Stimulated activated CD4-positive, alpha-beta T cell treated with anti-CD3 and anti-CD28 coated beads, TNF-alpha, amount 100 ng/mL, for 24 hours (primary cell): ENCODE measurements around the gene IL22RA2.

ENCODE experiments used
- DNase-seq, 3 experiments: peaks; one replicate each; pipeline ENCODE4 v3.0.0-alpha.2; 2020; ENCODE audit warnings: low read depth in 3 of 3

The IL22RA2 gene

DNA sequence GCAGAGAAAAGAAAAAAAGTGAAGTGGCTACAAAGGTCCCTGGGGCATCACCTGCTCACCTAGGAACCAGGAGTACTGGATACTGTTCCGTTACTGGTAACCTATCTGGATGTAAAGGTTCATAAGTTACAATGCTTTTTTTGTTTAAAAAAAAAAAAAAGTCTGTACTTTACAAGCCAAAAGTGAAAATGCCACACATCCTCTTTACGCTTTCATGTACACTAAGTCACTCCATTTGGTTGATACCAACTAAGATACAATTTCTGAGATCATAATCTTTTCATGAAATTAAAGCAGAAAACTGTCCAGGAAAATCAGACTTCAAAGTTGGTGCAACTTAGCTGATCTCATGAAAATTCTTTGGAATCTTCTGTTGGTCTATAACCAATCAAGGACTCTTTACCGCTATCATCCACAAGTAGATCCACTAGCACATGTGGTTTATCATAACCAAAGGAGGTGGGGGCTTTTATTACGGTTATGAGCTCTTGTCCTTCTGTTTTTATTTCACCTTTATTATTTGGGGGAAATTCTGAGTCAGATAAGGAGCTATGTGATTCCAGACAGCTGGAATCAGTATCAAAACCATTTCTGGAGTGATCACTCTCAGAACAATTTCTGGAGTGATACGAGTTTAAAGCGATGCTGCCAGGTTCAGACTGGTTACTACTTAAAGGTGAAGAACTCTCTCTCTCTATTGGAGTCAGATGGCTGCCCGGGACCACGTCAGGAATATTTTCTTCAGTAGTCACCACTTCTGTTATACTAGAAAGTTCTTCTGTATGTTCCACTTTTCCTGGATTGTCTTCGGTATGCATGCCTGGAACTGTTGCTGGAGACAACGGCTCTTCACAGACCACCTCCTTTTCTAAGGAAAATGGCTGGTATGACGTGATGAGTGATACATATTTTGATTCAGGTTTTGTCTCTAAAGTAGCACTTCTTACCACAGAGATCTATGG lies 24.5 kb upstream of the IL22RA2 start:
- no peak for DNase-seq

DNA sequence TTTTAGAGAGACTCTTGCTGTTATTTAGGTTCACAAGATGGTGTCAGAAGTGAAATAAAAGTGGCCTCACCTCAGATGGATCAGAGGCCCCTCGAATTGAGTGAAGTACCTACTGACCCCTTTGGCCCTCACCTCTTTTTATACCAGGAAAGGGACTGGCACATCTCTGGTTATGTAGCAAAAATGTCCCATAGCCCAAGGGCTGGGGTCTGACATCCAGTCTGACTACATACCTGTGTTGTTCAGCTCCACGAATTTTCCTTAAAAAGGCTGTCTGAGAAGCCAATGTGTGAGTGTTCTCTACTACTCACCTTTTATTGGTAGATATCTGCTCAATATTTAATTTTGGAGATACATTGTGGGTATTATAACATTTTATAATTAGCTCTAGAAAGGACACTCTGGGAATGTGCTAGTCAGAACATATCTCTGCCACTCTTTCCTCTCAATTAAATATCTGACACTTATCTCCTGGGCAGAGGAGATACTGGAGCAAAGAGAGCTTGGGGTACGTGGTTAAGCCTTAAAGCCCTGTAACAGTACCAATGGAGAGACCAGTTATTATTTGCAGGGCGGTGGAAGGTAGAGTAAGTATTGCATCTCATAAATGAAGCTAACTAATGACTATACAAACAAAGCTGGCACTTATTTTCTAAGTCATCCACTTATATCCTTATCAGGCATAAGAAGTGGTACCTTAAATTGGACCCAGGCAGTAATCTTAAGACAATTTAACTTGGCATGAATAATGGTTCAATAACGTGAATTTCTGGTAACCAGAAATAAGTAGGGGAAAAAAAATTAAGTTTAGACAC lies 20.0 kb upstream of the IL22RA2 start:
- DNase-seq, result no peak

GRCh38 chr6:137192821-137193220 lies 19.4 kb upstream of the IL22RA2 start:
- DNase-seq, result no peak

DNA sequence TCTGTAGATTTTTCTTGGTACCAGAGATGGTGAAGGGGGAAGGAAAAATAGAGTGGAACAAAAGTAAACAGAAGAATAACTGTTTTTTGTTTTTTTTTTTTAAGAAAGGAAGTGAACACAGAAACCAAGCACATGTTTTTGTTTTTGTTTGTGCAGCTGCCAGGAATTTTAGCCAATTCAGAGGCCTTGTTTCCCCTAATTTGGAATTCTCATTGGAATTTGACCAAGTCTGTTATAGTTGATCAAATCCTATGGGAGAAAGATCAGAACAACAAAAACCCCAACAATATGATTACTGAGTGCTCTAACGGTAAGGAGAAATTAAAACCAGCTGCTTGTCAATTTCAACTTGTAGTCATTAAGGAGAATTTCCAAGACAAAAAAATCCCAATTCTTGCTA lies 18.2 kb upstream of the IL22RA2 start:
- no peak for DNase-seq

DNA sequence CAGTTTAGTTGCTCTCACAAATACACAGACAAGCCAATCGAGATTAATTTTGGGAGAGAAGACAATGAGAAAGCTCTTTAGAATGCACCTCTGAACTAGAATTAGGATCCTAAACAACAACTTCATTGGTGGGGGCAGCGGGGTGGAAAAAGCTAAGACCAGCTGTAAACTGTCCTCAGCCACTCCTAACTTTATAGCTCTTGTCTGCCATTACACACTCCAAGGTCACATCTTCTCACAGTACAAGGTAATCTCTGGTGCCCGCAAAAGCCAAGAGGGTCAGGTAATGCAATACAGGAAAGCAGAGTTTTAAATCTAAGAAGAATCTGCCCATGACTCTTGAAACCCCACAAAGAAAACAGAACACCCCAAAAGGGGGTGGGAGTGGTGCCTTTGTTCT lies 17.8 kb upstream of the IL22RA2 start:
- no peak for DNase-seq

- no peak for DNase-seq
Measured at GRCh38 chr6:137190583-137191094, 17.2 kb upstream of the IL22RA2 start.

DNA sequence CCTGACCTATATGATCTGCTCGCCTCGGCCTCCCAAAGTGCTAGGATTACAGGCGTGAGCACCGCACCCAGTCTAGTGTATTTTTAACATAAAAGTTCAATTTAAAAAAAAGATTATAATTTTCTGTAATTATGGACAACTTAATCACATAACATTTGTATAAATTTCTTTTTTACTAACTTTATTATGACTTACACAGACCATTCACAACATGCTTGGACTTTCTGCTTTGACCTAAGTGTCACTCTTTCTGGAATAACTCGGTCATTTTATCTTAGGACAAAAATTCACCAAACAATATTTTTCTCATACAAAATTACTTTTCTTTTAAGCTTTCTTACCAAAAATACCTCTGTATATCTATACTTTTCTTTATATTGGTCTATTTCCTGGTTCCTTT lies 15.4 kb upstream of the IL22RA2 start:
- DNase-seq, result no peak

DNA sequence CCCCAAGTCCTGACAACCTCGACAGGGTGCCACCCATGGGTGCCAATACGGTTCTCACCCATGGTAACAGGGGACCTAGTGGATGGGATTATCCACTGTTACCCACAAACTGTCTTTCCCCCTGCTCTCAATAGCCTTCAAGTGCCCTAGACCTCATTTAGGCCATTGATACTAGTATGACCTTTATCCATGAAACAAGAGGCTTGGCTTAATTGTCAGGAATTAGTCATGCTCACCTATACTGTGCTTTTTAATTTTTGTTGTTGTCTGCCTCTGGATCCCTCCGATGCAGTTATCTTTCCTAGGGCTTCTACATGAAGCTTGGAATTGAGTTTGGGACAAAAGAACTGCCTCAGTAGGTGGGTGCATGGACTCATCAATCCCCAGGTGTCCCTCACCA lies 11.8 kb upstream of the IL22RA2 start:
- no peak for DNase-seq

DNA sequence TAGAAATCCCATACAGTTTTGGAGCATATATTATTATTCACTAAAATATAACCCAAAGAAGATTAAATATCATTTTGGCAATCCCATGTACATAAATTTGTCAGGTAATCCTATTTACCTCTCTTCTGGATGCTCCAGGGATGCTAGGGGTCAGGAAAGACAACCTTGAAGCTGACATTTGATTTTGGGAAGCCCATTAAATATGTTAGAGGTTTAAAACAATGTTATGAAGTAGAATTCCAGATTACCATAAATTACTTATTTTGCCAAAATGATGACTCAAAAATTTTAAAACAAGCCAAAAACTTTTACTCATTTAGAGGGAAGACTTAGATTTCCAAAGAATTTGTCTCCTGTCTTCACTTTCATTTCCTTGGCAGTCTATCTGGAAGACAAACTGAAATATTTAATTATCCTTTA lies 9.2 kb upstream of the IL22RA2 start:
- no peak for DNase-seq

DNA sequence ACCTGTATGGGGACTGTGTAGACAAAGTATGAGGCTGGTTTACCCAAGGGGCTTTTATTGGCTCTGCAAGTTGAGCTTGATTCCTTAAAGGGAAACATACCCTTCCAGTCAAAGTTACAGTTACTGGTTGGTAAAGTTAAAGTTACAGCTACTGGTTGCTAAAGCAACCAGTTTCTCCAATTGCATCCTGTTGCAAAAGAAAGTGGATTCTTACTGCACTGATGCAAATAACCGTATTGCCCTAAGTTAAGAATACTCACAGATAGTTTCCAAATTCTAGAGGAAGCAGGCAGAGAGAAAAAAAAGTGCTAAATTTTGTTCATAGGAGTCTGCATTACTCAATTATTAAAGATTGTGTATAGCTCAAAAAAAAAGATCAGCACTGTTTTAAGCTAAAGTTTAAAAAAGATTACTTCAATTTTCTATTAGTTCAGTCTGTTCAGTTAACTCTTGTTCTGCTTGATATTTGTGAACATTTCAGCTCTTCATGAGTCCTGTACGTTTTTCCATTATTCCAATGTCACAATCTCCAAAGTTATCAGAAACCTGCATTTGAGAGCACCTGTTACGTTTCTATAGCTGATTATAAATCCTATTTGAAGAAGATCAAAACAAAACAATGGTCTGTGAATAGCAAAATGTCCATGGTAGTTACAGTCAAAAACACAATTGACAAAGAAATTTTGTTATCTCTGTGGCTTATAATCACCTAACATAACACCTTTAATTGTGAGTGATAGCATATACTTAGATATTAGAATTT lies 8.6 kb upstream of the IL22RA2 start:
- no peak for DNase-seq

DNA sequence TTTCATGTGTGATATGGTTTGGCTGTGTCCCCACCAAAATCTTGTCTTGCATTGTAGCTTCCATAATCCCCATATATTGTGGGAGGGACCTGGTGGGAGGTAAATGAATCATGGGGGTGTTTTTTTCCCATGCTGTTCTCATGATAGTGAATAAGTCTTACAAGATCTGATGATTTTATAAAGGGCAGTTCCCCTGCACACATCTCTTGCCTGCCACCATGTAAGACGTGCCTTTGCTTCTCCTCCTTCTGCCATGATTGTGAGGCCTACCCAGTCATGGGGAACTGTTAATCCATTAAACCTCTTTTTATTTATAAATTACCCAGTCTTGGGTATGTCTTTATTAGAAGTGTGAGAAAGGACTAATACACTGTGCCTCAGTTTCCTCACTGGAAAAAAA lies 4.2 kb upstream of the IL22RA2 start:
- no peak for DNase-seq

DNA sequence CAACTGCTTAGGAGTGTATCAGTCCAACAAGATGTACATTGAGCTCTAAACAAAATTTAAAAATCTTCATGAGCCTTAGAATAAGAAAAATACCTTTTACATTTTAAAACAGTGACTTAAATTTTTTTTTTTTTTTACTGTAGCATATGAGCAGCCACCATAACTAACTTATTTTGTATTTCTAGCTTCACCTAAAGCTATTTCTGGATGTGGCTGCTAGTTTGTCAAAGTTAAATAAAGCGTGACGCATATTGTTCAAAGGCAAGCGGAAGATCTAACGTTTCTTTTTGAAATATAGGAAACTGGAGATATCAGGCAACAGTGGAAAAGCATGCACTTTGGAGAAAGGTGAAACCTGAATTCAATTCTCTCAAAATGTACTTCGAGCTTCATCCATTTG lies 3.3 kb upstream of the IL22RA2 start:
- DNase-seq, result no peak

DNA sequence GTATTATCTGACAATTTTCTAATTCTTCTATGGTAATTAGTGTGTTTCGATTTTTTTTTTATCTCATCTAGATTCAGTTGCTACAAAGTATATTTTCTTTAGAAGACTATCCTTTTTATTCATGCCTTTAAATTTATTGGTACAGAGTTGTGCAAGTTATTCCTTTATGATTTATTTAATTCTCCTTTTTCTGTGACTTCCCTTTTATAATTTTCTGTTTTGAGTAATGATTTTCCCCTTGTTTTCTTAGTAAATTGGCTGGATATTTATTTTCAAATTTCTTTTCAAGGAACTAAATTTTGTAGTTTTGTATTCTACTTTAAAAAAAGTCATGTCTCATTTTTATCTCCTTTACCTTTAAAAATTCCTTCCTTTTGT lies 2.4 kb upstream of the IL22RA2 start:
- no peak for DNase-seq

DNA sequence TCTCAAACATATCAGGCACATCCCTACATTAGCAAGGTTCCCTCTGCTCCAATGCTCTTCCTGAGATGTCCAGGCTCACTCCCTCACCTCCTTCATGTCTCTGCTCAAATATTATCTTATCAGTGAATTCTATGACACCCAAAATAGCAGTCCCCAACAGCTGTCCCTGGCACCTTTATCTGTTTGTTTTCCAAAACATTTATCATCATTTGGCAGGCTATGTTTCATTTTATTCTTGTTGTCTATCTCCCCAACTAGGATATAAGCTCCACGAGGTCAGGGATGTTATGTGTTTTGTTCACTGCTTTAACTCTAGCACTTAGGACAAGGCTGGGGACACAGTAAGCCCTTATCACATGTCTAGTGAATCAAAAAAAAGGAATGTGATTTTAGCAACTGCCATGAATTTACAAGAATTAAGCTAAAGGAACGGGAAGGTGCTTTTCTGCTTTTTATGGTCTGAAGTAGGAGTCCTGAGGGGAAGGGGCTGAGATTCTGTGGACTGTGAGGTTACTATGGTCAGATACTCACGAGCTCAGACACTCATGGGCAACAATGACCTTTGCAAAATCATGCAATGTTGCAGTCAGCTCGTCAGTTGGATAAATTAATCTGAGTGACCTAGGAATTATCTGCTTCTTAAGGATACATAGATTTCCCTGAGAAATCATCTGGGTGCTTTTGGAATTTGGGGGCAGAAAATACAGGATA lies 1.9 kb upstream of the IL22RA2 start:
- DNase-seq, result no peak

DNA sequence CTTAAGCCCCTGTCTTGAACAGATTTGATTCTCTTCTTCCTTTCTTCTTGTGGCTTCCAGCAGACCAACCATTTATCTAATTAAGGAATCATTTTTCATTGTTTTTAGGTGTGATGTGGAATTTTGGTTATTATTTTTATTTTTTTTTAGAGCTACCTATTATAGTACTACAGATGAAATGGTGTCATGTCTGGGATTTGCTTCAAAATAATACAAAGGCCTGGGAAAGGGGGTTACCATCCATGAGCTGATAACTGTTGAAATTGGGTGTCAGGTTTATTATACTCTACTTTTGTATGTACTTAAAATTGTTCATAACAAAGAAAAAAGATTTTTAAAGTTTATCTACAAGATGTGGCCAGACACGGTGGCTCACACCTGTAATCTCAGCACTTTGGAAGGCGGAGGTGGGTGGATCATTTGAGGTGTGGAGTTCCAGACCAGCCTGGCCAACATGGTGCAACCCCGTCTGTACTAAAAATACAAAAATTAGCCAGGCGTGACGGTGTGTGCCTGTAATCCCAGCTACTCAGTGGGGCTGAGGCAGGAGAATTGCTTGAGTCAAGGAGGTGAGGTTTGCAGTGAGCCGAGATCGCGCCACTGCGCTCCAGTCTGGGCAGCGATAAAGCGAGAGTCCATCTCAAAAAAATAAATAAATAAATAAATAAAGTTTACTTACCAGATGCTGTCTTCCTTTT lies 561 bp downstream of the IL22RA2 start:
- DNase-seq, result no peak

DNA sequence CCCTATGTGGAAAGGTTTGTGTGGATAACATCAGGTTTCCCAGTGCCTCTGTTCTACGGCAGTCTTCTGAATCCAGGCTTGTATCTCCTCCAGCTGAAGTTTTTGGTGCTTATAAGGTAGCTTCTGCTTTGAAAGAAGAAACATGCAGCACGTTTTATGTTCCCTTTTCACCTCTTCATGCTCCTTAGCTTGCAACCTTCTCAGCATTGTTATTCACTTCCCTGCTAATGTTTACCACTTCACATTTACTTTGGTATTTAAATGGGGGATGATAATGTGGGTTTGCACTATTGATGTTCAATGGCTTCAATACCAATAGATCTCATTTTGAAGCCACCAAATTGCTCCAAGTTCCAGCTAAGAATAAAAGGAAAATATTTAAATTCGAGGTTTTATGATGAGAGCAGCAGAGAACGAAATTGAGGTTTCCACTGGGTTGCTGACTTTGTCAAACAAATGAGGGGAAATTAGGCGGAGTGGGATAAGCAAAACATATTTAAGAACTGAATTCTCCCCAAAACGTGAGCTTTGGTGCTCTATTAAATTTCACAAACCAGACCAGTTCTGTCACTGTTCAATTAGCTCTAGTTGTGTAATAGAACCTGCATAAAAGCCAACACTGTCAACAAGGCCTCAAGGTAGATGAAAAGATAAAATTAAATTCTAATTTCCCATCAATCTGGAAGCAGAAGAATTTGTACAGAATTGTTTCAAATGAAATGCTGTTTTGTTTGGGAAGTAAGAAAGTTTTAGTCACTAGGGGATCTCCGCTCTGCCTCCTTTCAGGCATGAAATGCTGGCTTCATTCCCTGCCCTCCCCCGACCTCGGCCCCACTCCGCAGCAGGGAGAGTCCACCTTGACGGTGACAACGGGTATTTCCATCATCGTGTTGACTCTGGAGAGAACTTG lies 1.4 kb downstream of the IL22RA2 start:
- DNase-seq, result no peak

GRCh38 chr6:137171053-137171374 lies 2.4 kb downstream of the IL22RA2 start:
- DNase-seq, result no peak

DNA sequence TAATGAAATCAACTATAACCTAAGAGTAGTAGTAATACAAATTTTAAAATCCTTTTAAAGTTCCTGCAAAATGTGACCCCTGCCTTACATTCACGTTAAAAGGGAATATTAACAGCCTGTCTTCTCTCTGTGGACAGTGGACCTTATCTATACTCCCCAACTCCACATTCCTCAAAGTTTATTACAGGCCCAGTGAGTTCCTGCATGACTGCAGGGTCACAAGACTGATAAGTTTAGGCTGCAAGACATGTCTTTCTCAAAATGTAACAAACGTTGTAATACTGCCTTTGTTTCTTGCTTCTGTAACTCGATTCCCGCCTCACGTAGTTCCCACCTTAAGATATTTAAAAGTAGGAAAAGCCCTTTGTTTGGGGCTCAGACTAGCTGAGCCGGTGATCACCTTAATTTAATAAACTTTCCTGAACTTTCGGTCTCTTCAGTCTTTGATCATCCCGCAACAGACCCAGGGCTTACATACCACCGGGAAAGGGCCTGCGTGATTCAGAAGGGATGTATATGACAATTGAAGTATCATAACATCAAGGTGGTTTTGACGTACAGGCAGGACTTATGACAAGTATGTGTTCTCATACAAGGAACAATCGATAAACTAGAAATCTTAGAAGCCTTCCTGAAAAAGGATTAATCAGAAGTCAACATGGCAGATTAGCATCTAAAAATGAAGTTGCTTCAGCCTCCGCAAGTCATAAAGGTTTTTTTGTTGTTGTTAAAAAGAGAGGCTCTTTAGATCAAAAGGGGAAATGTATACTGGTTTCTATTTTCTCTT lies 3.0 kb downstream of the IL22RA2 start:
- no peak for DNase-seq
